Effector memory CD8-positive, alpha-beta T cell (primary cell): ENCODE data around the gene PPP1R2.
"Not testable (repeated sequence)": the region's sequence is repeated elsewhere in the genome, so short reads cannot be mapped to it uniquely, and the experiment has no call there.

Experiments used
- ATAC-seq: fragments of 150-1000 bp; cut with Tn5 transposase; replicated peaks from 2 replicates; pipeline ENCODE4 v1.10.0; 2021; ENCODE audit warnings: mild to moderate bottlenecking, moderate library complexity
- DNase-seq, 3 experiments: peaks; one replicate each; pipeline ENCODE4 v3.0.0; 2021
- H3K27ac Mint-ChIP-seq, 2 donors: one replicate each; pipeline ENCODE4 v1.8.0; 2022; ENCODE audit warnings: mild to moderate bottlenecking in 2 of 2, mixed read lengths in 2 of 2, moderate library complexity in 2 of 2
- H3K27me3 Mint-ChIP-seq, 2 donors: one replicate each; pipeline ENCODE4 v1.8.0; 2022; ENCODE audit warnings: mixed read lengths in 2 of 2
- H3K36me3 Mint-ChIP-seq: one replicate; pipeline ENCODE4 v1.8.0; 2022; ENCODE audit warnings: mild to moderate bottlenecking, moderate library complexity, mixed read lengths; ENCODE audit not compliant: insufficient read depth
- H3K4me1 Mint-ChIP-seq, 2 donors: one replicate each; pipeline ENCODE4 v1.8.0; 2022; ENCODE audit warnings: low read depth in 2 of 2, mixed read lengths in 2 of 2
- H3K4me3 Mint-ChIP-seq, 2 donors: one replicate each; pipeline ENCODE4 v1.8.0; 2022; ENCODE audit warnings: mild to moderate bottlenecking in 2 of 2, mixed read lengths in 2 of 2, moderate library complexity in 2 of 2
- H3K9me3 Mint-ChIP-seq, 2 donors: one replicate each; pipeline ENCODE4 v1.8.0; 2022; ENCODE audit warnings: mixed read lengths in 2 of 2

The PPP1R2 gene

GRCh38 chr3:195517030-195517429 is 26.1 kb downstream of the PPP1R2 start:
- ATAC-seq (no peak), DNase-seq (no peak)
- Mint-ChIP-seq H3K4me1 (peaks cover 0 to 4% of the 10 kb centered on the region in 2 donors), H3K27ac (no peak overlapping the region), H3K36me3 (peaks cover 88% of the 10 kb centered on the region), H3K9me3 (no peaks in the 10 kb centered on the region), H3K27me3 (no peaks in the 10 kb centered on the region), H3K4me3 (no peak overlapping the region)

GRCh38 chr3:195514610-195515235 is 28.4 kb downstream of the PPP1R2 start:
- not testable (repeated sequence) for H3K27me3 Mint-ChIP-seq, DNase-seq, ATAC-seq, H3K4me3 Mint-ChIP-seq, H3K9me3 Mint-ChIP-seq
- Mint-ChIP-seq H3K4me1 (peaks cover 0 to 12% of the 10 kb centered on the region in 2 donors), H3K27ac (peak overlapping the region in 1 of 2 donors; percentile 29), H3K36me3 (peaks cover 88% of the 10 kb centered on the region)

- no peak for ATAC-seq
- Mint-ChIP-seq H3K27me3 (no peaks in the 10 kb centered on the region), H3K4me1 (peaks cover 0 to 12% of the 10 kb centered on the region in 2 donors), H3K9me3 (no peaks in the 10 kb centered on the region), H3K36me3 (peaks cover 85% of the 10 kb centered on the region), H3K4me3 (no peak overlapping the region), H3K27ac (no peak overlapping the region)
- DNase-seq, result no peak
Measured at GRCh38 chr3:195512798-195513345, 30.3 kb downstream of the PPP1R2 start.

GRCh38 chr3:195511136-195511535 is 32.0 kb downstream of the PPP1R2 start:
- ATAC-seq, result no peak
- Mint-ChIP-seq H3K9me3 (no peaks in the 10 kb centered on the region), H3K27me3 (no peaks in the 10 kb centered on the region), H3K4me3 (no peak overlapping the region), H3K4me1 (peaks cover 0 to 12% of the 10 kb centered on the region in 2 donors), H3K36me3 (peaks cover 74% of the 10 kb centered on the region), H3K27ac (peak overlapping the region; percentile 42 to 66)
- no peak for DNase-seq

- no peak overlapping the region for H3K4me3 Mint-ChIP-seq
- no peaks in the 10 kb centered on the region for H3K9me3 Mint-ChIP-seq
- DNase-seq (no peak), ATAC-seq (no peak)
- H3K36me3 Mint-ChIP-seq, result peaks cover 47% of the 10 kb centered on the region
- peaks cover 0 to 12% of the 10 kb centered on the region in 2 donors for H3K4me1 Mint-ChIP-seq
- peak overlapping the region; percentile 70 to 82 for H3K27ac Mint-ChIP-seq
- no peaks in the 10 kb centered on the region for H3K27me3 Mint-ChIP-seq
Measured at GRCh38 chr3:195508185-195508584, 34.9 kb downstream of the PPP1R2 start.

- no peaks in the 10 kb centered on the region for H3K4me1 Mint-ChIP-seq
- no peaks in the 10 kb centered on the region for H3K36me3 Mint-ChIP-seq
- no peak overlapping the region for H3K27ac Mint-ChIP-seq
- ATAC-seq (no peak), DNase-seq (no peak)
- no peaks in the 10 kb centered on the region for H3K9me3 Mint-ChIP-seq
- no peak overlapping the region for H3K4me3 Mint-ChIP-seq
- peaks cover 27 to 32% of the 10 kb centered on the region in 2 donors for H3K27me3 Mint-ChIP-seq
Measured at GRCh38 chr3:195475614-195476013, 67.5 kb downstream of the PPP1R2 start.

- not testable (repeated sequence) for DNase-seq, H3K36me3 Mint-ChIP-seq, ATAC-seq, H3K4me3 Mint-ChIP-seq, H3K9me3 Mint-ChIP-seq, H3K27ac Mint-ChIP-seq, H3K4me1 Mint-ChIP-seq
- H3K27me3 Mint-ChIP-seq, result peaks cover 27 to 32% of the 10 kb centered on the region in 2 donors
Measured at GRCh38 chr3:195475116-195475515, 68.0 kb downstream of the PPP1R2 start.

GRCh38 chr3:195468841-195469240 is 74.3 kb downstream of the PPP1R2 start:
- H3K27me3 Mint-ChIP-seq, result peaks cover 1 to 3% of the 10 kb centered on the region in 2 donors
- H3K9me3 Mint-ChIP-seq, result peaks cover 4 to 8% of the 10 kb centered on the region in 2 donors

GRCh38 chr3:195468391-195468776 is 74.7 kb downstream of the PPP1R2 start:
- H3K27ac Mint-ChIP-seq, result no peak overlapping the region
- H3K36me3 Mint-ChIP-seq, result no peaks in the 10 kb centered on the region
- no peaks in the 10 kb centered on the region for H3K4me1 Mint-ChIP-seq
- H3K27me3 Mint-ChIP-seq, result no peaks in the 10 kb centered on the region
- H3K4me3 Mint-ChIP-seq, result no peak overlapping the region
- peaks cover 4 to 8% of the 10 kb centered on the region in 2 donors for H3K9me3 Mint-ChIP-seq
- DNase-seq (no peak), ATAC-seq (no peak)

More at GRCh38 chr3:195468841-195469240, 74.3 kb downstream of the PPP1R2 start:
- no peak for DNase-seq
- H3K4me1 Mint-ChIP-seq, result no peaks in the 10 kb centered on the region
- no peak overlapping the region for H3K27ac Mint-ChIP-seq
- no peak overlapping the region for H3K4me3 Mint-ChIP-seq
- H3K36me3 Mint-ChIP-seq, result no peaks in the 10 kb centered on the region
- no peak for ATAC-seq

GRCh38 chr3:195467641-195468390 is 75.3 kb downstream of the PPP1R2 start:
- Mint-ChIP-seq H3K4me1 (no peaks in the 10 kb centered on the region), H3K36me3 (no peaks in the 10 kb centered on the region), H3K27ac (no peak overlapping the region), H3K27me3 (no peaks in the 10 kb centered on the region), H3K4me3 (no peak overlapping the region), H3K9me3 (peaks cover 4 to 8% of the 10 kb centered on the region in 2 donors)
- DNase-seq, result no peak
- no peak for ATAC-seq

GRCh38 chr3:195466251-195466650 is 76.9 kb downstream of the PPP1R2 start:
- DNase-seq (no peak), ATAC-seq (no peak)
- H3K9me3 Mint-ChIP-seq, result peaks cover 4 to 8% of the 10 kb centered on the region in 2 donors
- no peak overlapping the region for H3K4me3 Mint-ChIP-seq
- H3K27ac Mint-ChIP-seq, result no peak overlapping the region
- H3K4me1 Mint-ChIP-seq, result no peaks in the 10 kb centered on the region
- H3K27me3 Mint-ChIP-seq, result no peaks in the 10 kb centered on the region
- no peaks in the 10 kb centered on the region for H3K36me3 Mint-ChIP-seq
